ENCODE results near the gene TEAD3.

Gene TEAD3

DNA sequence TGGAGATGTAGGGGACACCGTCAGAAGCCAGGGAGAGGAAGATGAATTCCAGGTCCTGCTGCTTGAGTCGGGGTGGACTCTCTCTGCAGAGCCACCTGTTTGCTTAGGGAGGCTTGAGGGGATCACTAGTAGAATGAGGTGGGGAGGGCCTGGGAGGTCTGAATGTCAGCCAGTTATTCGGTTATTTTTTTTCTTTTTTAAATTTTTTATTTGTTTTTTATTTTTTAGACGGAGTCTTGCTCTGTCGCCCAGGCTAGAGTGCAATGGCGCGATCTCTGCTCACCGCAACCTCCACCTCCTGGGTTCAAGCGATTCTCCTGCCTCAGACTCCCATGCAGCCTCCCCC is 8.4 kb downstream of the TEAD3 start:
- no peak overlapping the region for H3K4me3 ChIP-seq (ENCODE audit: low read depth, low read length)
- no peak for DNase-seq (ENCODE audit: low read depth)
- TF ChIP-seq MAX (IDR thresholded peaks at IDR 0.05; ENCODE audit: low read depth, low read length) (no peak), CTCF (IDR thresholded peaks at IDR 0.05; ENCODE audit: low read depth, low read length) (no peak), POLR2A (IDR thresholded peaks at IDR 0.05; ENCODE audit: extremely low read depth, insufficient read length) (no peak), MYC (IDR thresholded peaks at IDR 0.05; ENCODE audit: low read depth, low read length) (no peak)

- H3K4me3 ChIP-seq (ENCODE audit: low read depth, low read length), result peak overlapping the region; percentile 36
- peak; percentile 96 for DNase-seq (ENCODE audit: low read depth)
- TF ChIP-seq MAX (IDR thresholded peaks at IDR 0.05; ENCODE audit: low read depth, low read length), result no peak
- no peak for TF ChIP-seq POLR2A (IDR thresholded peaks at IDR 0.05; ENCODE audit: extremely low read depth, insufficient read length)
- 0 out of 2 replicates have a peak, but pooled peaks have one; percentile 24 for TF ChIP-seq MYC (IDR thresholded peaks at IDR 0.05; ENCODE audit: low read depth, low read length)
- TF ChIP-seq CTCF (IDR thresholded peaks at IDR 0.05; ENCODE audit: low read depth, low read length), result no peak
Observed at GRCh38 chr6:35487658-35488516, 9.0 kb downstream of the TEAD3 start.

DNA sequence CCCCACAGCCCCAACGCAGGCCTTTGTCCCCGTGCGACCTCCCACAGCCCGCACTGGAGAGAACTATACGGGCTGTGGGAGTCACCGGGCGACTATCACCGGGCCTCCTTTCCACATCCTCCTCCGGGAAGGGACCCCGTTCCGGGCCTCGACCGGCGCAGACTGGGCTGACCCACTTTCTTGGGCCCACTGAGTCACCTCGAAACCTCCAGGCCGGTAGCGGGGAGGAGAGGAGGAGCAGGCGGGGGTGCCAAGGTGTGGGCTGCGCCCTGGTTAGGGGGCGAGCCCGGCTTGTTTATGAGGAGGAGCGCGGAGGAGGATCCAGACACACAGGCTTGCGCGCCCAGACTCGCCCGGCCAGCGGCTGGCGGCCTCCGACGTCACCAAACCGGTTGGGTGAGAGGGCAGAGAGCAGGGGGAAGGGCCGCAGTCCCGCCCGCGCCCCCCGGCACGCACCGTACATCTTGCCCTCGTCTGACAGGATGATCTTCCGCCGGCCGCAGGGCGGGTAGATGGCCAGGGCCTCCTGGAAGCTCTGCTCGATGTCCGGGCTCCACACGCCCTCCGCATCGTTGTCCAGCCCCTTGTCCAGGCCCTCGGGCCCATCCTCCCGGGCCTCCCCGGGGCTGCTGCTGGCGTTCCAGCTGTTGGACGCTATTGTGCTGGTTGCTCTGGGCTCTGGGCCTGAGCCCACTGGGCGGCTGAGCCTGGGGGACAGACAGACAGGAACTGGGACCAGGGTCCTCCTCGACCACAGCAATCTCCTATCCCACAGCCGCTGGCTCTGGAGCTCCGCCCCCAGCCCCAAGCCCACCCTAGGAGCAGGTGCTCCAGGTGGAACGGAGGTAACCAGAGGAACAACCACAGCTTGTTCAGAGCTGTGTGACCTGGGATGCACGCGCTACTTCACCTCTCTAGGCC is 10.6 kb downstream of the TEAD3 start:
- no peak overlapping the region for H3K4me3 ChIP-seq (ENCODE audit: low read depth, low read length)
- DNase-seq (ENCODE audit: low read depth), result peak; percentile 80
- TF ChIP-seq POLR2A (IDR thresholded peaks at IDR 0.05; ENCODE audit: extremely low read depth, insufficient read length) (no peak), MAX (IDR thresholded peaks at IDR 0.05; ENCODE audit: low read depth, low read length) (no peak), CTCF (IDR thresholded peaks at IDR 0.05; ENCODE audit: low read depth, low read length) (no peak), MYC (IDR thresholded peaks at IDR 0.05; ENCODE audit: low read depth, low read length) (no peak)

DNA sequence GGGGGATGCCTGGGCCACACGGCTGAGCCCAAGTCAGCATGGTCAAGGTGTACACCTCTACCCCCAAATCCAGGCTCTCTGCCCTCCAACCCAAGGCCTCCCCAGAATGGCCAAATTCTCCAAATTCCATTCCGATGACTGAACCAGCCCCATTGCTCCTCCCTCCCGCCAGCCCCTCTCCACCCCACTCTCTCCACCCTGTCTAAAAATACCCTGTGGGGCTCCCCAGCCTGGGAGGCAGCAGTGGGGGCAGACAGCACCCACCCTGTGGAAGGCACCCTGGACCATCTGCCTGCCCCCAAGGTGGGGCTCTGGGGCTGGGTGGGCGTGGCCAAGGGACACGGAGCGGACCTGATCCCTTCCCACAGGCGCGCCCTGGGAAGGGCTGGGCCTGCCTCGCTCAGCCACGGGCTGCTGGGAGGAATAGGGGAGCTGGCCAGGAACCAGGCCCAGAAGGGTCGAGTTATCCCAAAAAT is 11.4 kb downstream of the TEAD3 start:
- no peak for DNase-seq (ENCODE audit: low read depth)
- no peak overlapping the region for H3K4me3 ChIP-seq (ENCODE audit: low read depth, low read length)
- TF ChIP-seq POLR2A (IDR thresholded peaks at IDR 0.05; ENCODE audit: extremely low read depth, insufficient read length) (no peak), MAX (IDR thresholded peaks at IDR 0.05; ENCODE audit: low read depth, low read length) (no peak), MYC (IDR thresholded peaks at IDR 0.05; ENCODE audit: low read depth, low read length) (no peak), CTCF (IDR thresholded peaks at IDR 0.05; ENCODE audit: low read depth, low read length) (no peak)

GRCh38 chr6:35484921-35485392 is 11.9 kb downstream of the TEAD3 start:
- no peak overlapping the region for H3K4me3 ChIP-seq (ENCODE audit: low read depth, low read length)
- TF ChIP-seq CTCF (IDR thresholded peaks at IDR 0.05; ENCODE audit: low read depth, low read length) (no peak), MAX (IDR thresholded peaks at IDR 0.05; ENCODE audit: low read depth, low read length) (no peak), MYC (IDR thresholded peaks at IDR 0.05; ENCODE audit: low read depth, low read length) (no peak), POLR2A (IDR thresholded peaks at IDR 0.05; ENCODE audit: extremely low read depth, insufficient read length) (no peak)
- peak; percentile 45 for DNase-seq (ENCODE audit: low read depth)
